C4-2B (cell line): ENCODE data around the gene INPP4B.
A peak's percentile ranks its signal among the peaks of the same experiment; 100 is the strongest.

Experiments used
- H3K27ac ChIP-seq: fragments of 450-650 bp; 2 replicates; pipeline ENCODE4 v1.5.1; 2017
- CTCF ChIP-seq: fragments of 450-650 bp; conservative IDR thresholded peaks from 2 replicates; pipeline ENCODE4 v1.5.1; 2017; ENCODE audit warnings: mild to moderate bottlenecking
- ZFX ChIP-seq: fragments of 450-650 bp; IDR thresholded peaks from 2 replicates; pipeline ENCODE4 v1.6.1; 2017

INPP4B gene

DNA sequence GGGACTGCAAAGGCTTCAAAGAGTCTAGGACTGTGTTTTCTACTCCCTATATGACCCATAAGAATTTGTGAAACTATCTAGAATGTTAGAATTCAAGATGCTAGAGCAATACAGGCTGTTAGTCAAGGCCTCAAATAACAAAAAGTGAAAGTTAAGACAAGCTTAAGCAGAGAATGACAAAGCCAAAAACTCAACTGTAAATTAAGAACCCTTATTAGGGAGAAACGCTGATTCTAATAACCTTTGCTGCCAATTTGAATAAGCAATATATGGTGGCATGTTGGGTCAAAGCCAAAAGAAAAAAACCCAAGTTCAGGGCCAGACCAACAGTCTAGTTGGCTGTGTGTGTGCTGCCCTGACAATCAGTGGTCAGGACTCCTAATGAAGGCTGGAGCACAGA, 160.0 kb downstream of the INPP4B start:
- no peak overlapping the region for H3K27ac ChIP-seq
- TF ChIP-seq CTCF (no peak), ZFX (no peak)

DNA sequence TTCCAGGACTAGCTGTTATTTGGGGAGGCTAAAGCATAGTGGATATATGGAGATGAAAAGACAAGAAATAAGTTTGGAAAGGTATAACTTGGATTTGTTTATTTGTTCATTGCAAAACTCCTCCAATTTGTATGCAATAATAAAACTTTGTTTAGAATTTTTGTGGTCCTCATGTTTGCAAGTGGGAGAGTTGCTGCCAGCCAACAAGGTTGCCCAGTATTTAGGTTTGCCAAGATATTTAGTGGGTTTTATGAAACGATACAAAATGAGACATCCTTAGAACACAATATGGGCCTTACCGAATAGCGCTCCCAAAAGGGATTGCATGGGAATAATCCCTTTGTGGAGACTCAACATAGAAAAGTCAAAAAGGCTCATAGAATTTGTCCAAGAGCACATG, 162.1 kb downstream of the INPP4B start:
- TF ChIP-seq CTCF (no peak), ZFX (no peak)
- H3K27ac ChIP-seq: no peak overlapping the region

- H3K27ac ChIP-seq: no peak overlapping the region
- no peak for TF ChIP-seq CTCF
- TF ChIP-seq ZFX: no peak
Observed at GRCh38 chr4:142683503-142683902, 162.6 kb downstream of the INPP4B start.

GRCh38 chr4:142671516-142671915, 174.6 kb downstream of the INPP4B start:
- TF ChIP-seq ZFX (no peak), CTCF (peak; percentile 39)
- no peak overlapping the region for H3K27ac ChIP-seq

DNA sequence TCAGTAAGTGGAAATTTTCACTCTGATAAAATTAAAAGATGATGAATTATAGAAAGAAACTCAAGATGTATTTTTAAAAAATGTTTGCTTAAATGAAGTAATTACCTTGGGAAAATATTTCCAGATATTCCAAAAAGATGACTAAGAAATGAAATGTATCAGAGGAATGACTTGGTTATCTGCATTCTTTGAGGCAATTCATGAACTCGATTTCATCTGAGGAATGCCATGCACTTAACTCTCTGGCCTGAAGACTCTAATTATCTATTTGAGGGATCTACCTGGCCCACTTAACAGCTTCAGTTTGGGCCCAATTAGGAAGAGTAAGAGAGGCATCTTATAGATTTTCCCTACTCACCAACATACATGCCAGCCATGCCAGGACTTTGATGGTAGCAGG, 182.3 kb downstream of the INPP4B start:
- TF ChIP-seq ZFX (no peak), CTCF (no peak)
- no peak overlapping the region for H3K27ac ChIP-seq

- no peak overlapping the region for H3K27ac ChIP-seq
- peak; percentile 45 for TF ChIP-seq CTCF
- no peak for TF ChIP-seq ZFX
Observed at GRCh38 chr4:142660728-142661127, 185.4 kb downstream of the INPP4B start.

- H3K27ac ChIP-seq: no peak overlapping the region
- TF ChIP-seq ZFX (no peak), CTCF (no peak)
Observed at GRCh38 chr4:142656178-142656577, 189.9 kb downstream of the INPP4B start.
